Measurements from ENCODE around the gene PAX5. TPM values are rescaled to one million over a fixed set of nuclear protein-coding genes. Genes with fewer than 3 reads are reported as not detected.

PAX5 gene
- total RNA-seq, 1 donor from 2014 or later = 0.44 TPM

- no peak for ATAC-seq
Measured at GRCh38 chr9:36900136-36900855, 133.8 kb downstream of the PAX5 start.

GRCh38 chr9:36899406-36899805, 134.7 kb downstream of the PAX5 start:
- no peak for ATAC-seq

- no peak for ATAC-seq
Measured at GRCh38 chr9:36898431-36899020, 135.5 kb downstream of the PAX5 start.

GRCh38 chr9:36897478-36897877, 136.6 kb downstream of the PAX5 start:
- no peak for ATAC-seq

- ATAC-seq = no peak
Measured at GRCh38 chr9:36897019-36897418, 137.0 kb downstream of the PAX5 start.

- ATAC-seq = peak; percentile 60
Measured at GRCh38 chr9:36896296-36896695, 137.8 kb downstream of the PAX5 start.

- ATAC-seq = no peak
Measured at GRCh38 chr9:36895744-36896260, 138.3 kb downstream of the PAX5 start.

- no peak for ATAC-seq
Measured at GRCh38 chr9:36894695-36895310, 139.3 kb downstream of the PAX5 start.

- ATAC-seq = no peak
Measured at GRCh38 chr9:36893911-36894310, 140.2 kb downstream of the PAX5 start.

GRCh38 chr9:36893184-36893583, 140.9 kb downstream of the PAX5 start:
- no peak for ATAC-seq

GRCh38 chr9:36892279-36892678, 141.8 kb downstream of the PAX5 start:
- ATAC-seq = no peak

GRCh38 chr9:36891341-36891811, 142.7 kb downstream of the PAX5 start:
- peak; percentile 50 for ATAC-seq

GRCh38 chr9:36889844-36890243, 144.2 kb downstream of the PAX5 start:
- no peak for ATAC-seq

- ATAC-seq = no peak
Measured at GRCh38 chr9:36888551-36888950, 145.5 kb downstream of the PAX5 start.

GRCh38 chr9:36884721-36885120, 149.3 kb downstream of the PAX5 start:
- no peak for ATAC-seq

- no peak for ATAC-seq
Measured at GRCh38 chr9:36882594-36882993, 151.5 kb downstream of the PAX5 start.

GRCh38 chr9:36881743-36882441, 152.2 kb downstream of the PAX5 start:
- no peak for ATAC-seq

- ATAC-seq = no peak
Measured at GRCh38 chr9:36881316-36881715, 152.8 kb downstream of the PAX5 start.

- no peak for ATAC-seq
Measured at GRCh38 chr9:36880075-36880474, 154.0 kb downstream of the PAX5 start.

GRCh38 chr9:36878986-36879982, 154.8 kb downstream of the PAX5 start:
- no peak for ATAC-seq

- no peak for ATAC-seq
Measured at GRCh38 chr9:36877239-36877638, 156.8 kb downstream of the PAX5 start.

- ATAC-seq = no peak
Measured at GRCh38 chr9:36876056-36876455, 158.0 kb downstream of the PAX5 start.

All from esophagus mucosa (tissue), 1 donor.